Stimulated activated CD8-positive, alpha-beta memory T cell treated with anti-CD3 and anti-CD28 coated beads, Interleukin-2, amount 100 ng/mL, for 48 hours (primary cell): ENCODE data around the gene SEPHS2.
"Not testable (repeated sequence)": the region's sequence is repeated elsewhere in the genome, so short reads cannot be mapped to it uniquely, and the experiment has no call there.

Experiments used
- DNase-seq, 2 donors: peaks; one replicate each; pipeline ENCODE4 v3.0.0-alpha.2; 2020; ENCODE audit warnings: low read depth in 2 of 2

The SEPHS2 gene

GRCh38 chr16:30398661-30399434 lies 46.8 kb downstream of the SEPHS2 start:
- DNase-seq: no peak

GRCh38 chr16:30397776-30398660 lies 47.7 kb downstream of the SEPHS2 start:
- DNase-seq: no peak

- no peak for DNase-seq
Measured at GRCh38 chr16:30397056-30397455, 48.6 kb downstream of the SEPHS2 start.

- not testable (repeated sequence) for DNase-seq
Measured at GRCh38 chr16:30396627-30397026, 49.0 kb downstream of the SEPHS2 start.

GRCh38 chr16:30395992-30396585 lies 49.6 kb downstream of the SEPHS2 start:
- DNase-seq: no peak

GRCh38 chr16:30395155-30395991 lies 50.3 kb downstream of the SEPHS2 start, which contains the start of gene ZNF48:
ZNF48 (plus strand) TSS chr16:30395420; CDS start chr16:30395795, 375 bp downstream.
- peak; percentile 48 to 57 for DNase-seq

- no peak for DNase-seq
Measured at GRCh38 chr16:30394592-30395154, 51.0 kb downstream of the SEPHS2 start.
